Esophagus (tissue), 2 donors: ENCODE results near the gene ADGRA1. TPM values are rescaled to one million over a fixed set of nuclear protein-coding genes. Genes with fewer than 3 reads are reported as not detected.

Experiments used
- H3K27ac ChIP-seq, 2 donors: one replicate each; pipeline ENCODE4 v1.5.1; 2013; ENCODE audit warnings: low read depth in 2 of 2, mild to moderate bottlenecking in 2 of 2, inconsistent platforms in 1 of 2, low read length in 1 of 2, moderate library complexity in 1 of 2
- H3K27me3 ChIP-seq, 2 donors: one replicate each; pipeline ENCODE4 v1.6.1; 2013; ENCODE audit warnings: low read length in 2 of 2, control low read depth in 1 of 2, mild to moderate bottlenecking in 1 of 2; ENCODE audit not compliant: insufficient read depth in 2 of 2, control insufficient read depth in 1 of 2
- H3K36me3 ChIP-seq, 2 donors: one replicate each; pipeline ENCODE4 v1.6.1; 2013; ENCODE audit warnings: low read length in 1 of 2; ENCODE audit not compliant: control insufficient read depth in 2 of 2, insufficient read depth in 2 of 2
- H3K4me1 ChIP-seq, 2 donors: one replicate each; pipeline ENCODE4 v1.6.1; 2013; ENCODE audit warnings: low read length in 1 of 2; ENCODE audit not compliant: control insufficient read depth in 2 of 2, insufficient read depth in 2 of 2
- H3K4me3 ChIP-seq, 2 donors: one replicate each; pipeline ENCODE4 v1.5.1; 2013; ENCODE audit warnings: low read length in 2 of 2, mild to moderate bottlenecking in 2 of 2, low read depth in 1 of 2, moderate library complexity in 1 of 2
- H3K9me3 ChIP-seq, 2 donors: one replicate each; pipeline ENCODE4 v1.6.1; 2013; ENCODE audit warnings: mild to moderate bottlenecking in 2 of 2, low read depth in 1 of 2, low read length in 1 of 2, moderate library complexity in 1 of 2; ENCODE audit not compliant: control insufficient read depth in 2 of 2, insufficient read depth in 1 of 2
- WGBS, 2 donors: extraction: QIAGEN DNeasy Blood & Tissue Kit; methylation state at CpG; one replicate each; pipeline ENCODE4 v1.1.7; 2013; 5-methylcytosine and 5-hydroxymethylcytosine counted together
- polyA plus RNA-seq, 2 donors: library from polyadenylated mRNA; stranded (reverse); fragments of 200-250 nt; gene quantifications; one replicate each; pipeline ENCODE4 v1.2.3, GENCODE V29; 2013
- donor health status: healthy with polysubstance abuse.
- donor health status: Bipolar disorder and iron deficiency.

The ADGRA1 gene
- polyA plus RNA-seq, 2 donors, result 0.01 to 0.04 TPM

DNA sequence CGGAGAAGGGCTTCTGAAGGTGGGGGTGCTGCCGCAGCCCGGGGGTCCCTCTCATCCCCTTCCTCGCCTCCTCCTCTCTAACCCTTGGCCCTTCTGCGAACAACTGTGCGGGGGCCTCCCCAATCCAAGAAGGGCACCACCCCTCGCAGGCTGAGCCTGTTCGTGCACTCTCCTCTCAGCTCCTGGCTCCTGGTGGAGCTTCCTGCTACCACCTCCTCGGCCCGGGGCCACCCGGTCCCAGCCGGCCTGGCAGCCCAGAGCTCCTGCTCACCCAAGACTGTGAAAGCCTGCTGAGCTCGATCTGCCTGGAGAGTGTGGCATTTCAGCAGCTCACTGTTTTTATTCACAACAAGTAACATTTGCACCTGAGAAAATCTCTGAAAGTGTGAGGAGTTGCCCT lies 2.4 kb downstream of the ADGRA1 start:
- H3K27me3 ChIP-seq, result peaks cover 3 to 10% of the 10 kb centered on the region in 2 donors
- H3K4me1 ChIP-seq, result no peaks in the 10 kb centered on the region
- WGBS, 2 donors, result 61 to 62% methylated on average over 13 of the region's 13 CpGs

DNA sequence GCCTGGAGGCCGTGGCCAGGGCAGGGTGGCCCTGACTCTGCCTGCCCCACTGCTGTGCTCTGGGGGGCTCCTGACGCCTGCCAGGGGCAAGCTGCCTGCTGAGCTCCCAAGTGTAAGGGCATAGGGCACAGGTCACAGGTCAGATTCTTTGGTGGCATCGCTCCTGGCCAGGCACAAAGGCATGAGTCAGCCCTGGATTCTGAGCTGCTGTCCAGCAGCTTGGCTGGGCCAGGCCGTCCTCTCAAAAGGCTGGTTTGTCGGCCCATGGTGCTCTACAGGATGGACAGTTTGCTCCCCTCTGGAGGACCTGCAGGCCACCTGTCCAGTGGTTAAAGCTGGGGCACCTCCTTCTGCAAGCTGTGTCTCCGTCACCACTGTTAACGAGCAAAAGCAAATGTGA lies 2.9 kb downstream of the ADGRA1 start:
- peaks cover 3 to 10% of the 10 kb centered on the region in 2 donors for H3K27me3 ChIP-seq
- H3K4me1 ChIP-seq, result no peaks in the 10 kb centered on the region
- no peaks in the 10 kb centered on the region for H3K36me3 ChIP-seq
- H3K9me3 ChIP-seq, result no peaks in the 10 kb centered on the region
- H3K27ac ChIP-seq, result no peak overlapping the region
- H3K4me3 ChIP-seq, result no peak overlapping the region
- 64 to 65% methylated on average over 7 of the region's 7 CpGs for WGBS, 2 donors

More for the DNA sequence above, 2.4 kb downstream of the ADGRA1 start:
- Histone ChIP-seq H3K9me3 (no peaks in the 10 kb centered on the region), H3K27ac (no peak overlapping the region), H3K4me3 (no peak overlapping the region), H3K36me3 (no peaks in the 10 kb centered on the region)

GRCh38 chr10:133091316-133091715 lies 3.6 kb downstream of the ADGRA1 start:
- 79 to 81% methylated on average over 10 of the region's 10 CpGs for WGBS, 2 donors

GRCh38 chr10:133093291-133093690 lies 5.6 kb downstream of the ADGRA1 start:
- 78 to 83% methylated on average over 15 of the region's 15 CpGs for WGBS, 2 donors
- no peaks in the 10 kb centered on the region for H3K36me3 ChIP-seq
- no peak overlapping the region for H3K27ac ChIP-seq
- H3K4me1 ChIP-seq, result no peaks in the 10 kb centered on the region
- peaks cover 0 to 10% of the 10 kb centered on the region in 2 donors for H3K27me3 ChIP-seq
- H3K4me3 ChIP-seq, result no peak overlapping the region
- H3K9me3 ChIP-seq, result no peaks in the 10 kb centered on the region

More at GRCh38 chr10:133091316-133091715, 3.6 kb downstream of the ADGRA1 start:
- Histone ChIP-seq H3K9me3 (no peaks in the 10 kb centered on the region), H3K27ac (no peak overlapping the region), H3K4me3 (no peak overlapping the region), H3K36me3 (no peaks in the 10 kb centered on the region), H3K4me1 (no peaks in the 10 kb centered on the region), H3K27me3 (peaks cover 3 to 10% of the 10 kb centered on the region in 2 donors)

GRCh38 chr10:133094286-133094685 lies 6.6 kb downstream of the ADGRA1 start:
- H3K4me1 ChIP-seq, result no peaks in the 10 kb centered on the region
- H3K9me3 ChIP-seq, result no peaks in the 10 kb centered on the region
- H3K27me3 ChIP-seq, result peaks cover 0 to 5% of the 10 kb centered on the region in 2 donors
- no peaks in the 10 kb centered on the region for H3K36me3 ChIP-seq
- WGBS, 2 donors, result 82 to 83% methylated on average over 22 of the region's 22 CpGs
- H3K4me3 ChIP-seq, result no peak overlapping the region
- no peak overlapping the region for H3K27ac ChIP-seq

GRCh38 chr10:133094866-133095265 lies 7.1 kb downstream of the ADGRA1 start:
- Histone ChIP-seq H3K4me1 (no peaks in the 10 kb centered on the region), H3K4me3 (no peak overlapping the region), H3K9me3 (no peaks in the 10 kb centered on the region), H3K36me3 (no peaks in the 10 kb centered on the region), H3K27ac (no peak overlapping the region), H3K27me3 (no peaks in the 10 kb centered on the region)
- WGBS, 2 donors, result 82% methylated on average over 17 of the region's 17 CpGs

DNA sequence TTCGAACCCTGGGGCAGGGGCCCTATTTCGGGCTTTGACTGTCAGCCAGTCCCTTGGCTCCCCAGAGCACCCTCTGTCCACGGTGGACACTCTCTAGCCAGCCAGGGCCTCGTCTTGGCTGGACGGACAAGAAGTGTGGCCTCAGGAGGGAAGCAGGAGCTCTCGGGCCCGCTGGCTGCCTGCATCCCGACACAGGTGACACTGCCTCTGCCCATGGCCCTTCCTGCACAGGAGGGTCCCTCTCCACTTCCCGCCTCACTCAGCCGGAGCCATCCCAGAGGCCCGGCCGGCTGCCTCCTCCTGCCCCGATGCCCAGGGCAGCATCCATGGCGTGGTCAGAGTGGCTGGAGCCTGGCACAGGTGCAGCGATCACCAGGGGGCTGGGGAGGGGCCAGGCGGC lies 7.9 kb downstream of the ADGRA1 start:
- WGBS, 2 donors, result 80 to 89% methylated on average over 15 to 16 of the region's 16 CpGs
- Histone ChIP-seq H3K4me3 (no peak overlapping the region), H3K27me3 (no peaks in the 10 kb centered on the region), H3K36me3 (no peaks in the 10 kb centered on the region), H3K27ac (no peak overlapping the region), H3K9me3 (peaks cover 0 to 1% of the 10 kb centered on the region in 2 donors), H3K4me1 (peaks cover 0 to under 1% of the 10 kb centered on the region in 2 donors)

GRCh38 chr10:133096616-133097269 lies 9.0 kb downstream of the ADGRA1 start:
- H3K4me3 ChIP-seq, result no peak overlapping the region
- no peak overlapping the region for H3K27ac ChIP-seq
- H3K4me1 ChIP-seq, result peaks cover 0 to 5% of the 10 kb centered on the region in 2 donors
- H3K27me3 ChIP-seq, result no peaks in the 10 kb centered on the region
- H3K9me3 ChIP-seq, result peaks cover 0 to 8% of the 10 kb centered on the region in 2 donors
- no peaks in the 10 kb centered on the region for H3K36me3 ChIP-seq
- 46 to 52% methylated on average over 28 of the region's 28 CpGs for WGBS, 2 donors

DNA sequence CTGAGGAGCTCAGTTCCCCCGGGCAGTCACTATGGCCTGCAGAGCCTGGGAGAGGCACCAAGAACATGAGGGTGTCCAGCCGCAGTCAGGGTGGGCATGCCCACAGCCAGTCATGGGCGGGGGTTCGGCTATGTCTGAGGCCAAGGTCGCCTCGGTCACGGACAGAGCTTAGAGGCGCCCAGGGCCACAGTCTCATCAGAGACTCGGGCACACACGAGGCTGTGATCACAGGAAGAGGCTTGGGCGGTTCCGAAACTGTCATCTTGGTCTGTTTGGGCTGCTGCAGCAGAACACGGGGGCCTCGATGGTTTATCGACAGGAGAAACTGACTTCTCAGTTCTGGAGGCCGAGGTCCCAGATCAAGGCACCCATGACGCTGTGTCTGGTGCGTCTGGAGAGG lies 9.7 kb downstream of the ADGRA1 start:
- no peaks in the 10 kb centered on the region for H3K36me3 ChIP-seq

DNA sequence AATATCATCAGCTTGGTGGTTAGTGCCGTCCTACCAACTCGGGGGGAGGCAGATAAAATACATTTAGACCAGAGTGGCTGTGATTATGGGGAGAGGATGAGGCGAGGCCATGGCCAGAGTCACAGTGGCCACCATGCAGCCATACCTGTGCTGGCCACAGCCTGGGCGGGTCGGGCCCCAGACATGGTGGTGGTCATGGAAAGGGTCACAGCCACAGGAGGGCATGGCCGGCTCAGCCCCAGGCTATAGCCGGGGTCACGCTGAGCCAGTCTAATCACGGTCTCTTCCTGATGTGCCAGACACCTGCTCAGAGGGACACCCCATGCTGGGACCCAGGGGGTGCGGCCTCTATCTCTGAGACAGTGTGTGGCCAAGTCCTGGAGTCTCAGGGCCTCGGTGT lies 10.2 kb downstream of the ADGRA1 start:
- H3K4me3 ChIP-seq, result no peak overlapping the region
- no peaks in the 10 kb centered on the region for H3K36me3 ChIP-seq
- H3K9me3 ChIP-seq, result peaks cover 0 to 8% of the 10 kb centered on the region in 2 donors
- peaks cover 0 to 5% of the 10 kb centered on the region in 2 donors for H3K4me1 ChIP-seq
- no peak overlapping the region for H3K27ac ChIP-seq
- H3K27me3 ChIP-seq, result no peaks in the 10 kb centered on the region
- 79 to 81% methylated on average over 11 of the region's 11 CpGs for WGBS, 2 donors

More for the DNA sequence above, 9.7 kb downstream of the ADGRA1 start:
- Histone ChIP-seq H3K4me1 (peaks cover 0 to 5% of the 10 kb centered on the region in 2 donors), H3K4me3 (no peak overlapping the region), H3K27me3 (no peaks in the 10 kb centered on the region), H3K9me3 (peaks cover 0 to 8% of the 10 kb centered on the region in 2 donors), H3K27ac (no peak overlapping the region)
- 77 to 82% methylated on average over 18 of the region's 18 CpGs for WGBS, 2 donors
